Stomach (tissue), 4 donors: ENCODE measurements around the gene C11orf21.

Experiments
- CTCF ChIP-seq, 7 experiments: fragments of 450-650 bp in 4 of 7; fragments of 200-600 bp in 3 of 7; sonication (generic) in 3 of 7; IDR thresholded peaks; one replicate each; pipeline ENCODE4 v1.5.1; 2016 to 2019; ENCODE audit warnings: antibody characterized with exemption in 7 of 7, control low read depth in 2 of 7, mild to moderate bottlenecking in 1 of 7
- EP300 ChIP-seq: sonication (generic); formaldehyde crosslinking; IDR thresholded peaks from one replicate; pipeline ENCODE4 v1.6.1; 2017; ENCODE audit warnings: antibody characterized with exemption
- POLR2A ChIP-seq, 4 donors: fragments of 450-650 bp; IDR thresholded peaks; one replicate each; pipeline ENCODE4 v1.6.1; 2016; ENCODE audit warnings: antibody characterized with exemption in 4 of 4, control low read depth in 2 of 4, mild to moderate bottlenecking in 1 of 4, moderate library complexity in 1 of 4
- POLR2AphosphoS5 ChIP-seq, 3 donors: sonication (generic); formaldehyde crosslinking; IDR thresholded peaks; one replicate each; pipeline ENCODE4 v1.6.1; 2016; ENCODE audit warnings: antibody characterized with exemption in 3 of 3

GRCh38 chr11:2306452-2306823, 4.7 kb upstream of the C11orf21 start:
- TF ChIP-seq POLR2A (IDR thresholded peaks at IDR 0.05) (no peak), CTCF (IDR thresholded peaks at IDR 0.05) (no peak), EP300 (peak; percentile 19), POLR2AphosphoS5 (IDR thresholded peaks at IDR 0.05) (peak; percentile 59 to 71 (median 60))
